GM10248 (cell line): Measurements from ENCODE around the gene BICRAL.

ENCODE experiments used
- CTCF ChIA-PET: fragments of 300-600 bp; sonication (Branson Sonifier 250); formaldehyde crosslinking; extraction: SDS; loops from one replicate; lab custom pipeline; 2021; ENCODE audit warnings: antibody characterized with exemption; lab: Yijun Ruan, JAX
- POLR2A ChIA-PET: fragments of 350-650 bp; sonication (Branson Sonifier 250); formaldehyde crosslinking; extraction: SDS; loops from one replicate; lab custom pipeline; 2020; ENCODE audit warnings: antibody characterized with exemption; lab: Yijun Ruan, JAX
- DNase-seq: peaks from one replicate; pipeline ENCODE4 v3.0.0; 2012; ENCODE audit errors: extremely low spot score
- CTCF ChIP-seq: IDR thresholded peaks from 2 replicates; pipeline ENCODE4 v1.5.1; 2012; ENCODE audit warnings: mild to moderate bottlenecking, low read depth; ENCODE audit errors: extremely low read depth, missing control alignments, control extremely low read depth

BICRAL gene

DNA sequence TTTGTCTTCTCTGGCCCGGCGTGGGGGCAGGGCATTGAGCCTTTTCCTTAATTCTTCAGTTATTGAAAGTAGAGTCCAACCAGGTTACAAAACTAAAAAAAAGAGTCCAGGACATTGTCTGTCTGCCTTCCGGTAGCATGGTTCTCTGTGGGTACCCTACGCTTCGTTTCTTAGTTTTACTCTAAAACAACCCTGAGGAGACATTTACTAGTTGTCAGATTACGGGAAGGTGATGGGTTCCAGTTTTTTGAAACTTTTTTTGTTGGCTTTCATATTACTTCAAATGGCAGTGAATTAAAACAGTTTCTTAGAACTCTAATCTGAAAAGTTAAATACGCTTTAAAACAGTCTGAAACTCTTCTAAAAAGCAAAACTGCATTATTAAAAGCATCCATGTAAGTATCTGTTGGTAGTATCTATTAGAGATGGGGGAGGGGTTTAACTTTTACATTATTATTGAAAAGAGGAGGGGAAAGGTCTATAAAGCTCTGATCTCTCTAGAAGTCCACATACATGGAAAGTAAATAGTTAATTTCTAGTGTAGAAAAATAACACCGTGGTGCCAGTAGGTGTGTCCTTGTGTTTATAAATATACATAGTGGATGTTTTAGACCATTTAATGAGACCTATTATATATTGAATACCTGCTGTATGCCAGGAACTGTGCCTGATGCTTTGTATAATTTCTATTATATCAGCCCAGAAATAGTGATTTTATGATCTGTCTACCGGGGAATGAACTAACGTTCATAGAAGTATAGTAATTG lies 2.2 kb downstream of the BICRAL start:
- TF ChIP-seq CTCF, result no peak
- no peak for DNase-seq
- ChIA-PET CTCF (interaction anchor here (1.0 to 2.0 kb wide), 2 partner anchors 9 to 43 kb away, joined by 3 to 4 read pairs; no protein-coding TSS in a partner anchor), POLR2A (interaction anchor here (0.5 to 1.6 kb wide), 2 partner anchors 43 to 220 kb away, joined by 3 read pairs; partner anchors contain the start of gene UBR2)

DNA sequence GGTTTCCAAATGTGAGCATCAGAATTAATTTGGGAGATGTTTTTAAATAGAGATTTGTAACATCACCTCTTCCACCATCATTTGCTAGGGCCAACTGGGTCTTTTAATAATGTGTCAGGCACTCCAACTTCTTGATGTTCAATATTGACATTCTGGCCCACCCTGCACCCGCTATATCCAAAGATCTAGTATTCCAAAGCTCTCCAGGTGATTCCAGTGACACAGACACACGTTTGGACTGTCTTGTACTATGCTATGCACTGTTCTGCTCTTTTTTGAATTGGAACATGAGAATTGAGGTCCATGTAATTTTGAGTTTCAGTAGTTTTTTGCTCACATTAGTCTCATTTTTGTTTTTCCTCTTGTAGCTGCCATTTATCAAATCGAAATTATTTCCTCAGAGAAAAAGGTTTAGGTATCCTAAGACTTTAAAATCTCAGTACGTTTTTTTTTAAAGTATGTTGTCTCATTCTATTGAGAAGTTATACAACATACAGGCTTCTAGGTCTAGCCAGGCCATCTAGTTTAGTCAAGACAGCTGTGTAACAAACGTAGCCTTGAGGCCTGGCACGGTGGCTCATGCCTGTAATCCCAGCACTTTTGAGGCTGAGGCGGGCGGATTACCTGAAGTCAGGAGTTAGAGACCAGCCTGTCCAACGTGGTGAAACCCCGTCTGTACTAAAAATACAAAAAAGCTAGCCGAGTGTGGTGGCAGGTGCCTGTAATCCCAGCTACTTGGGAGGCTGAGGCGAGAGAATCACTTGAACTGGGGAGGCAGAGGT lies 3.1 kb downstream of the BICRAL start:
- ChIA-PET POLR2A (interaction anchor here (0.5 to 1.6 kb wide), 3 partner anchors 44 to 221 kb away, joined by 3 read pairs; partner anchors contain the start of gene UBR2), CTCF (interaction anchor here (1.0 to 2.0 kb wide), 2 partner anchors 9 to 43 kb away, joined by 3 to 4 read pairs; no protein-coding TSS in a partner anchor)
- TF ChIP-seq CTCF, result no peak
- DNase-seq, result no peak

DNA sequence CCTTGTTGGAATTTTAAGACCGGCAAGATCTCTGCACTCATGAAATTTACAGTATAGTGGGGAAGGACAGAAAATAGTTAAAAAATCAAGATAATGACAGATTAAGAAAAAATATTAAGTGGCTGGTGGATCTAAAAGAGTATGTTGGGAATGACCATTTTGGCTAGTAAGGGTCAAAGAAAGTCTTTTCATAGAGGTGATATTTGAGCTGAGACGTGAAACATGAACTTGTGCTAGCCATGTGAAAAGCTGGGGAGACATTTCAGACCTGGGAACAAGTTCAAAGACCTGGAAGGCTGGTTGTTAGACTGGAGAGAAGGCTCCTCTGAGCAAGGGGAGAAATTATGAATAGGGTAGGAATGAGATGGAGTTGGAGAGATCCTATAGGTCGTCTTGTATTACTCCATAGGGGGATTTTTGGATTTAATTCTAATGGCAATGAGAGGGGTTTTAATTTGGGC lies 4.7 kb downstream of the BICRAL start:
- ChIA-PET CTCF (interaction anchor here (1.0 to 2.0 kb wide), 2 partner anchors 11 to 97 kb away, joined by 3 to 4 read pairs; no protein-coding TSS in a partner anchor), POLR2A (interaction anchor here (1.0 kb wide), 1 partner anchor 15 kb away, joined by 3 read pairs; no protein-coding TSS in a partner anchor)
- TF ChIP-seq CTCF, result no peak
- DNase-seq, result no peak

DNA sequence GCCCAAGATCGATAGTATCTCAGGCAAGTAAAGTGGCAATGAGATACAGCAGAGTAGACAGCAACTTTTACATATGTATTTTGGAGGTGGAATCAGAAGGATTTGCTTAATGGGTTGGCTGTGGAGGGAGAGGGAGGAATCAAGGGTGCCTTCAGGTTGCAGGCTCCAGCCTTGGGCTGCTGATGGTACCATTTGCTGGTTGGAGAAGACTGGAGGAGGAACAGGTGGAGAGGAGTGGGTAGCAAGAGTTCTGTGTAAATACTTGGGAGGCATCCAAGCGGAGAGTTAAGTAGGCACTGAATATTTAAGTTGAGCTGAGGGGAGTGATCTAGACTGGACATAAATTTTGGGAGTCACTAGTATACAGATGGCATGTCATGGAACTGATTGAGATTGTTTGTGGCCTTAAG lies 5.2 kb downstream of the BICRAL start:
- POLR2A ChIA-PET, result interaction anchor here (0.9 kb wide), 1 partner anchor 9 kb away, joined by 6 read pairs; no protein-coding TSS in a partner anchor
- DNase-seq, result no peak
- no peak for TF ChIP-seq CTCF
- CTCF ChIA-PET, result interaction anchor here (1.0 kb wide), 1 partner anchor 97 kb away, joined by 3 read pairs; no protein-coding TSS in a partner anchor

GRCh38 chr6:42788671-42789070 lies 6.8 kb downstream of the BICRAL start:
- POLR2A ChIA-PET, result interaction anchor here (0.6 kb wide), 1 partner anchor 262 kb away, joined by 4 read pairs; no protein-coding TSS in a partner anchor
- TF ChIP-seq CTCF, result no peak
- DNase-seq, result no peak
- CTCF ChIA-PET, result interaction anchor here (1.2 to 1.6 kb wide), 3 partner anchors 19 to 440 kb away, joined by 3 to 4 read pairs (median 3); partner anchors contain the start of gene DNPH1
